Cardiac septum (tissue), 1 donor: ENCODE measurements around the gene IMP3. TPM values are rescaled to one million over a fixed set of nuclear protein-coding genes. Genes with fewer than 3 reads are reported as not detected.
"Not testable (repeated sequence)": the region's sequence is repeated elsewhere in the genome, so short reads cannot be mapped to it uniquely, and the experiment has no call there.

Experiments used
- DNase-seq: peaks from one replicate; pipeline ENCODE4 v3.0.0-alpha.2; 2020; ENCODE audit warnings: low spot score
- intact Hi-C: fragments of 100-400 bp; cut with DNase I; formaldehyde crosslinking; loops from one replicate; pipeline ENCODE4 v1.14.0; 2022
- total RNA-seq: library from RNA; stranded (reverse); fragmentation: NEBNext Ultra II Directional; extraction: Animal tissue kit (Norgen Biotek cat#: 25700); gene quantifications from one replicate; pipeline ENCODE4 v1.2.1, GENCODE V29; 2021
- donor health status: DM: no; HTN: no; CAD: no.

The IMP3 gene
- total RNA-seq, 1 donor from 2014 or later, result 30.0 TPM

DNA sequence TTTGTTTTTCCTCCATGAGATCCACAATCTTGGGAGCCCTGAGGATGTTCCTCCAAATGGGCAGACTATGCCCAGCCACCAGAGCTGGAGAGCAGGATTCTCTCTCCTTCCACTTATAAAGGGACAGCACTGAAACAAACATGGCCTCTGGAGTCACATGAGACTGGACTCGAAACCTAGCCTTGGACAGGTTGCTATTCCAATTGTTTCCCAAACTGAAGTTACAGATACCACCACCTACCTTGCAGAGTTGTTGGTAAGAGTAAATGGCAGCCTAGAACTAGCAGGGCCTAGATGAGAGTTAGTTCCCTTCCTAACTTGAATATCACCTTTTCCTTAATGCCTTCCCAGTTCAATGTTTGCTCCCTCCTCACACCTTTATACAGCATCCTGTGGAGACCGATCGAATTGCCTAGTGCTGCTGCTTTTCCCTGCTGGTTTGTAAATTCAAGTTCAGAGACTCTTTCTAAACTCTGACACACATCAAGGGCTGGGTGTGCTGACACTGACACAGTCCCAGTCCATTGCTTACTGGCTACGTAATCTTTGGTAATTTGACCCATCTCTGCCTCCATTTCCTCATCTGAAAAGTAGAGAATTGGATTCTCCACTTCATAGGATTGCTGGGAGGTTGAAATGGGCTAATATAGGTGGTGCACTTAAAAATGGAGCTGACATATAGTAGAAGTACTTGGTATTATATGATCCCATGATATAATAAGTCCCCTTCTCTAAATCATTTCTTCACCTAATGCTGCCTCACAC lies 2.6 kb downstream of the IMP3 start:
- intact Hi-C loops, result loop anchor here (2.0 kb wide), 1 partner anchor 47 kb away; no protein-coding TSS in a partner anchor
- no peak for DNase-seq

DNA sequence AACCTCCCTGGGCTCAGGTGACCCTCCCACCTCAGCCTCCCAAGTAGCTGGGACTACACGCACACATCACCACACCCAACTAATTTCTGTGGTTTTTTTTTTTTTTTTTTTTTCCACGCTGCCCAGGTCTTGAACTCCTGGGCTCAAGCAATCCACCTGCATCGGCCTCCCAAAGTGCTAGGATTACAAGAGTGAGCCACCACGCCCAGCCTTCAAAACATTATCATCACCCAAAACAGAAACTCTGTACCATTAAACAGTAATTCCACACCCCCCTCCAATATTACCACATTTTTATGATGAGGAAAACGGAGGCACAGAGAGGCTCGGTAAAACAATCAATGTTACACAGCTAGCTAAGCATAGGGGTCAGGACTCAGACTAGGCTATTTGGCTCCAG lies 4.0 kb downstream of the IMP3 start:
- no peak for DNase-seq
- intact Hi-C loops, result no loop called here

DNA sequence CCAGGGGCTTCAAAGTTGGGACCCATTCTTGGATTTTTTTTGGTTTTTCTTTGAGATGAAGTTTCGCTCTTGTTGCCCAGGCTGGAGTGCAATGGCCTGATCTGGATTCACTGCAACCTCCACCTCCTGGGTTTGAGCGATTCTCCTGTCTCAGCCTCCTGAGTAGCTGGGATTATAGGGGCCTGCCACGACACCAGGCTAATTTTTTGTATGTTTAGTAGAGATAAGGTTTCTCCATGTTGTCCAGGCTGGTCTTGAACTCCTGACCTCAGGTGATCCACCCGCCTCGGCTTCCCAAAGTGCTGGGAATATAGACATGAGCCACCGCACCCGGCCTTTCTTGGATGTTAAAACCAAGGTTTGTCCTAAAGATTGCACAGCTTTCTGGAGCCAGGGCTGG lies 6.1 kb downstream of the IMP3 start:
- intact Hi-C loops, DNase-seq: not testable (repeated sequence)

DNA sequence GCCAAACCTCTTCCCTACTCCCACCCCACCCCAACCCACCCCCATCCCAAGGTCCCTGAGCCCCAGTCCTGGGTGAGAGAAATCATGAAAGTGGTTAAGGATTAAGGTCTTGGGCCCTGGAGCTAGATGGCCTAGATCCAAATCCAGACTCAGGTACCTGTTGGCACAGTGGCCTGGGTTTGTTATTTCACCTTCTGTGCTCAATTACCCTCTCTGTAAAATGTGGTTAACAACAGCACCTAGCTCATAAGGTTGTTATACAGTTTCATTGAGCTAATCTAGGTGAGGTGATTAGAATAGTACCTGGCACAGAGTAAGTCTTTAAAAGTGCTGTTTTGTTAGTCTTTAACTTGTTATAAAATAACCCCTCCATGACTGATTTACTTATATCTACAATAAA lies 8.1 kb downstream of the IMP3 start:
- intact Hi-C loops, result no loop called here
- no peak for DNase-seq

DNA sequence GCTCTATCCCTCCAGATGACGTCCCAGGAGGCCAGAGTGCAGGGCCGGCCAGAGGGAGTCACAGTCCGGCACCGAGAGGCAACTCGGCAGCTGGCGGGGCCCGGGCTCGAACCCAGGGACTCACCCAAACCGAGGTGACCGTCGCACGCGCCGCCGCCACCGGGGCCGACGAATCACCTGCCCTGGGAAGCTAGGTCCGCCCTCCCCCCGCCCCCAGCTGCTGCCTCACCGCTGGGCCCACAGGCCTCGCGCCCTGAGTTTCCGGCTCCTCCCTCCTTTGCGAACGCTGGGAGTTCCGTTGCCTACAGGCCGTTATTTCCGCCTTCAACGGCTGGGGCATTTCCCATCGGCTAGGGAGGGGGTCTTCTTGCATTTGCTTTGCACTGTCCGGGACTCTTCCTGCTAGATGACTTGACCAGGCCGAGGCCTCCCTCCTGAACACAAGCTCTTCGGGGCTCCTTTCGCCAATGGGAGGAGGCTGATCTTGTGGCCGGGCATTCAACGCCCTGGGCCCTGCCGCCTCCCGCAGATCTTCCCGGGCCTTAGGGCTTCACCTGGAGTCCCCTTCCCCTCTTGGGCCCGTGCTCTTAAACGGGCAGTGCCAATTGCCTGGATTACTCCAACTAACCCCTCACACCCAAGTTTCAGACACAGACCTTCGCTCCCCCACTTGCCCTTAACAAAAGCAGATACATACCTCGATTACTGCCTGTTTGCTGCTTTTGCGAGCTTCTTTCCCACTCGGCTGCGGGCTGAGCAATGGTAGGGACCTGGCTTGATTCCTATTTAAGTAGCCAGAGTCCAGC lies 14.3 kb downstream of the IMP3 start, which contains the start of gene SNUPN:
SNUPN (minus strand) TSS at position 184 of the 806 bp plus-strand sequence. CDS start 4,674 bp downstream, outside the sequence.
- intact Hi-C loops, result loop anchor here (1.0 to 5.0 kb wide), 4 partner anchors 15 to 257 kb away; partner anchors contain the start of genes IMP3, MAN2C1 and SIN3A
- peak; percentile 98 for DNase-seq

DNA sequence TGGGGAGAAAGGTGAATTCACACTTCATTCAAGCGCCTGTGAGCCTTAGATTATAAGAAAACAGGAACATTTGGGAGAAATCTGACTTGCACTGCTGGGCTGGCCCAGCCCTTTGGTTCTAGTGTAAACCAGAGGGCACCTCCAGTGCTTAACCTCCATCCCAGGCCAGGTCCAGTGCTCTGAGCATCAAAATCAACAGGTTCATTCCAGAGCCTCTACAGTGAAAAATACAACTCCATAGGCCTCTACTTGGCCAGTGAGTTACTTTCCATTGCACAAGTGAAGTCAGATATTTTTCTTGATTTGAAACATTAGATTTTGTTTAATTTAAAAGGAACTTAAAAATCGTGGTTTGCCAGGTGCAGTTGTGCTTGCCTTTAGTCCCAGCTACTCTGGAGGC lies 17.5 kb downstream of the IMP3 start:
- no peak for DNase-seq
- intact Hi-C loops, result no loop called here

DNA sequence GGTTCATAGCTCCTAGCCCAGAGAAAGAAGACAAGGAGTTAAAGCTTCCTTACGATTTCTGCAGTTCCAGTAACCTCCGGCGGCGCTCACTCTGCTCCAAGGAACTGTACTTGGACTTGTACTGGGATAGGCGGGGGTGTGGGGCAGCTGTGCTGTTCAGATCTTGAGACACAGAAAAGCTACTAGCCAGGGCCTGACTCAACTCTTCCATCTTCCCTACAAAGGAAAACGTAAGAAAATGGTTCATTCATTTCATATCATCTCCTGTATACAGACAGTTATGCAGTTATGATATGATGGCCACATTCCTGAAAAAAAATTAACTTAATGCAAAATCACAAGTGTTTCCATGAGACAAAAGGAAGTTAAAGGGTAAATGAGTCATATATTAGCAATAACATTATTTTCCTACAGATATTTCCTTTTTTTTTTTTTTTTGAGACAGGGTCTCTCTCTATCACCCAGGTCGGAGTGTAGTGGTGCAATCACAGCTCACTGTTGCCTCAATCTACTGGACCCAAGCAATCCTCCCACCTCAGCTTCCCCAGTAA lies 19.1 kb downstream of the IMP3 start:
- intact Hi-C loops, result no loop called here

DNA sequence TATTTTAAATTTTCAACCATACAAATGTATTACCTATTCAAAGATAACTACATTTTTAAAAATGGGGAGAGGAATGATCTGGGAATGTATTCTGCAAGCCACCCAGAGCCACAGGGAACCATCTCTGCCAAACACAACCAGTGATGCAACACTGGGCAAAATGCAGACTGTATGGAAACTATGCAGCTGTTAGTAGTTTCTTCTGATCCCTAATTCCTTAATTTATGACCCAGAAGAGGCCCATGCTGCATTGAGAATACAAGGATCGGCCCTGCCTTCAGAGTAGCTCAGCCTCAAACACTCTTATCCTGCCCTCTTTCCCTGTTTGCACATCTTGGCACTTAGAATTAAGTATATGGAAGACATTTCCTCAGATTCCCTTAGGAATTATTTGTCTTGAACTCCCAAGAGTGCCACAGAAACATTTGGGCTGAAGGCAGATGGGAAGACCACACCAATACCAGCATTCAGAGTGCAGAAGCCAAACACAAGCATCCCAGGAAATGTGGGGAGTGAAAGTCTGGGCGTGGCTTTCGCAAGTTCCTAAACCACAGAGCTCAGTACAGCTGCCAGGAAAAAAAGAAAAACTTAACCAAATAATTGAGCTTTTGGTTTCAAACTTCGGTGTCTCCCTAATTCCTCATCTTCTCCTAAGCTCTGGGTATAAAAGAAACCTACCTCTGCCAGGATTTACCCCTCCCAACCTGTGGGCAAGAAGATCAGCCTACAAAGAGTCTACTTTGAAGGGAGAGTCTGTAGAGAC lies 19.8 kb downstream of the IMP3 start:
- intact Hi-C loops, result no loop called here
- DNase-seq, result no peak

More for the DNA sequence above, 19.1 kb downstream of the IMP3 start:
- peak; percentile 79 for DNase-seq

DNA sequence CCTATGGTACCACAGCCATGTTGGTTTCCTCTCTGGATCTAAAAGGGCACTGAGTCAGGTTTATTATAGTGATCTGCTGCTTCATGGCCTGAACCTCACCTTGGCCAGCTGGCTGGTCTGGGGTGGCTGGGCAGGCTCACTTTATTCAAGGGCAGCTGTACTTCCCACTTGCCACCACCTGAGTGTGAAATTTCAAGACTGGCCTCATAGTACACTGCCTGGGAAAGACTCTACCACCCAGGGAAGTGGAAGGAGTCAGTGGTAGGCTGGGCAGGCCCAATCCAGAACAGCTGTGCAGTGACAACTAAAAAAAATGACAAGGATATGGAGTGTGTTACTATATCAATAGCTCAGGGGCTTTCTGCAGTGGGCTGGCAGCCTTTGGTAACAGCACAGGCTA lies 23.3 kb downstream of the IMP3 start:
- no peak for DNase-seq
- intact Hi-C loops, result no loop called here

DNA sequence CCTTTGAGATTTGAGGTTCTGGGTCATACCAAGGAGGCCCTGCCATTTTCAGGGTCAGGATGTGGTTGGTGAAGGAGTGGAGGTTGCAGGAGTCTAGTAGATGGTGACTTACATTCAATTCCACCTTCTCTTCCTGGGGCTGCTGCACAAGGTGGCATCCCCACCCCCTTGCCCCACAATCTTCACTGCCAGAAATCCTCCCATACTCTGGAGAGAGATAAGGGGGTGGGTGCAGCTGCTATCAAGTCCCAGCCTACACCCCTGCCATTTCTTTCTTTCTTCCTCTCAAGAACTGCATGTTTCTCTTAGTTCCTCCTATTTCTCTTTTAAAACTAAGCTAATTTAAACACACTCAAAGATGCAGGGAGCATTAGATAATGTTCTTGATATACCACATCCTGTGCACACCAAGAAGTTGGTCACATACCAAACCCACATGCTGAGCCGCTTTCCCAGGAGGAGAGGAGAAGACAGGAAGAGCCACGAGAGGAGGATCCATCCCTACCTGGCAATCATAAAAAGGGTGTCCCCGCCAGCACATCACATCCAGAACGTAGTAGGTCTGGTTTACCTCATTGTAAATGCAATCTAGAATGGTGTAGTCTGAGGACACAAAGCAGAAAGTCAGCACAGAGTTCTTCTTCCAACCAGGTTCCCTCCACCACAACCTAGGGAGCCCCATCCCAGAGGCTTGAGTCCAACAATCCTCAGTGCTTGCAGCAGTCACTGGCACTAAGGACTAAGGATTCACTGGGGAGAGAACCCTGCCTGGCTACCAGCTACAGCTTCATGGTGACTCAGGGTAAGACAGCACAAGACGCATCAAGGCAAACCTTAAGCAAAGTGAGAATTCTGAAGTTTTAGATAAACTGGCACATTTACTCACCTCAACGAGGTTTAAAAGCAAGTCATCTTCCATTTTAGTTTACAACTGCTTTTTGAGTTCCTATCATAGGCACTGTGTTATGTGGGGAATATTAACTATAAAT lies 33.0 kb downstream of the IMP3 start:
- no peak for DNase-seq
- intact Hi-C loops, result no loop called here

DNA sequence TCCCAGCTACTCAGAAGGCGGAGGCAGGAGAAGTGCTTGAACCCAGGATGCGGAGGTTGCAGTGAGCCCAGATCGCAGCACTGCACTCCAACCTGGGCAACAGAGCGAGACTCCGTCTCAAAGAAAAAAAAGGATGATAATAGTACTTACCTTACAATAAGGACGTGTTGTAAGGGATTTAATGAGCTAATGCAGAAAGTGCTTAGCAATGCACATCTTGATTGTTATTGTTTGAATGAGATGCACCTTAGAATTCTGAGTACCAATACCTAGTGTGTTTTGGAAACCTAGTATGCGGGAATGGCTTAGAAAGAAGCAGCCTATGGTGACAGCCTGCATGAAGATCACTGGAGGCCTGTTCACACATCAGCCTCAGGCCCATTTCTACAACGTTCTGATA lies 34.0 kb downstream of the IMP3 start:
- DNase-seq, result no peak
- intact Hi-C loops, result no loop called here

DNA sequence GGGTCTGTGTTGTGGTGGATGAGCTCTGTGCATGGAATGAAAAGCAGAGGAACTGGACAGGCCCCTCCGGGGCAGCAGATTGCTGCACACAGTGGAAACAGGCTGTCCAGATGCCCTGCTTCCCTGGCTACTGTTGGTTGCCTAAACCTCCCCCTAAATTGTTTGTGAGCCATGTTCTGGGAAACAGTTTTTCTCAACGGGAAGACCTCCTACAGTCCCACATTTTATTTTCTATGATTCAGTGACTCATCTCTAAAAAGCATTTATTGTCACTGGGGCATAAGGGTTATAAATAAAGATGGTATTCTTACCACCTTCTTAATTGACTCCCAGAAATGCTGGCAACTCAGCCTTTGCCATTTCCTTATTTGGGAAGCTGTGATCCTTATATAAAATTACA lies 40.6 kb downstream of the IMP3 start:
- no peak for DNase-seq
- intact Hi-C loops, result no loop called here

DNA sequence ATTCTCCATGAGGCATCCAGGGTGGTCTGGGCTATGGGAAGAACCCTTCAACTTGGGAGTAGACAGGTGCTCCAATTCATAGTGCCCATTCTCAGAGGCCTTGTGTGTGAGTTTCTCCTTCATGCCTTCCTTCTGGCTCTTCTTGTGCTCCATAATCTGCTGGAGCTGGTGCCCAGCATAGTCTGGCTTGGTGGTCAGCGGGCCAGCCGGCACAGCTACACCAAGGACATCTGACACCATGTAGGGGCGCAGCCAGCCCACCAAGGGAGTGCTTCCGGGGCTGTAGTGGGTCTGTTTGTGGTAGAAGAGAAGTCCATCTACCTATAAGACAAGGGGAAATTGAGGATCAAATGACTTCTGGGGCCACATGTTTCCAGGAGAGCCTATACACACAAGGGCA lies 41.7 kb downstream of the IMP3 start:
- intact Hi-C loops, result no loop called here
- no peak for DNase-seq

DNA sequence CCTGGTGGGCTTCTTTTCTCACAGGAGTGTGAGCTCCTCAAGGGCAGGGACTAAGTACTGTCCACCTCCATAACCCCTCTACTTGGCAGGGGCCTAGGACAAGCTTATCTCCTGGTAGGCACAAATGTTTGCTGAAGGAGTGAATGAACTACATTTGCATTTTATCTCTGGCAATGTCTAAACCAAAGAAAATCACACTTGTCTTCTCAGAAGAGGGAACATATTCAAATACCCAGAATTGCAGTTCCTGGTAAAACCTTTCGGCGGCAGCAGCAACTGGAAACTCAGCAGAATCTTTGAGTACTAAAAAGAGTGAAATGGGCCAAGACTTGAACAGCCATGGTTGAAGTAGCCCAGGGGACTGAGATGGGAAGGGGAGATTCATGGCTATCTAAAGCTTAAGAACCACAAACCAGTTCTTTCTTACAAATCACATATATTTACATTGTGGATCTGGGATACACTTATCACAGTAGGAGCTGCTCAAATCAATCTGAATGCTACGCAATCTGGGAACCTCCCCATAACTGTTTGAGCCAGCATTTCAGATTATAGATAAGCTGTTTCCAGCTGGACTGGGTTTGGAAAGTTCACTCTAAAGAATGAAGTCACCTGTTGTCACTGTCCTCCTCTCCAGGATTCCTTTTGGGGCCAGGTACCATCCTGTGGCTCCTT lies 42.2 kb downstream of the IMP3 start:
- no peak for DNase-seq
- intact Hi-C loops, result no loop called here

DNA sequence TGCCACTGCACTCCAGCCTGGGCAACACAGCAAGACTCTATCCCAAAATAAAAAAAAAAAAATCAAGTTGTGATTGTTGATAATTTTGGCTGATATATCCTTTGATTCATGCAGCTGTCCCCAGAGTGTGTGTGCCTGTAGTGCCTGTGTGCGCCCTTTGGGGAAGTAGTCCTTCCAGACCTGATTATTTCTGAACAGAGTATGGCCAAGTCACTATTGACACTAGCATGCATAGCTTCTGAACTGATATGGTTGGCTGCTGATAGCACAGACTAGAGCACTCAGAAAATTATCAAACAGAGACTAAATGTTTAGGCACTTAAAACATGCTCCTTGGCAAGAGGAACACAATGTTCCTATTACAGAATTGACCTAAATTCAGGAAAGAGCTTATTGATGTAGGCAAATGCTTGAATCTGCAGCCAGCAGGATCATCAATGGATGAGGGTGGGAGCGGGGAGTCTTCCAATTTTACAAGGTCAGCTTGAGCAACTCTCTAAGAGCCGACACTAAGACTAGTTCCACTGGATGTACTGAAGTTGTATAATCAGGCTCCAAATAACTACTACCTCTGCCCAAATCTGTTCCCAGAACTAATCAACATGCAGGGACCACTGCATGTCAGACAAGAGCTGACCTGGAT lies 43.2 kb downstream of the IMP3 start:
- intact Hi-C loops, result no loop called here
- DNase-seq, result no peak

DNA sequence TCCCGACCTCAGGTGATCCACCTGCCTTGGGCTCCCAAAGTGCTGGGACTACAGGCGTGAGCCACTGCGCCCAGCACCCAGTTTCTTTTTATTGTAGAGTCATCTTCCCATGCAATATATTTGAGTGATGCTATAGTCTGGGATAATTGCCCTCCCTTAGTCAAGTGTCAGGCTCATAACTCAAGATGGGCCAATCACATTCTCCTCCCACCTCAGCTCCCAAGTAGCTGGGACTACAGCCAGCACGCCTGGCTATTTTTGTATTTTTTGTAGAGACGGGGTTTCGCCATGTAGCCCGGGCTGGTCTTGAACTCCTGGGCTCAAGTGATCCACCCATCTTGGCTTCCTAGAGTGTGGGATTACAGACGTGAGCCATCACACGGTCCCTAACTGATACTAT lies 45.7 kb downstream of the IMP3 start:
- intact Hi-C loops, result no loop called here
- DNase-seq, result no peak

DNA sequence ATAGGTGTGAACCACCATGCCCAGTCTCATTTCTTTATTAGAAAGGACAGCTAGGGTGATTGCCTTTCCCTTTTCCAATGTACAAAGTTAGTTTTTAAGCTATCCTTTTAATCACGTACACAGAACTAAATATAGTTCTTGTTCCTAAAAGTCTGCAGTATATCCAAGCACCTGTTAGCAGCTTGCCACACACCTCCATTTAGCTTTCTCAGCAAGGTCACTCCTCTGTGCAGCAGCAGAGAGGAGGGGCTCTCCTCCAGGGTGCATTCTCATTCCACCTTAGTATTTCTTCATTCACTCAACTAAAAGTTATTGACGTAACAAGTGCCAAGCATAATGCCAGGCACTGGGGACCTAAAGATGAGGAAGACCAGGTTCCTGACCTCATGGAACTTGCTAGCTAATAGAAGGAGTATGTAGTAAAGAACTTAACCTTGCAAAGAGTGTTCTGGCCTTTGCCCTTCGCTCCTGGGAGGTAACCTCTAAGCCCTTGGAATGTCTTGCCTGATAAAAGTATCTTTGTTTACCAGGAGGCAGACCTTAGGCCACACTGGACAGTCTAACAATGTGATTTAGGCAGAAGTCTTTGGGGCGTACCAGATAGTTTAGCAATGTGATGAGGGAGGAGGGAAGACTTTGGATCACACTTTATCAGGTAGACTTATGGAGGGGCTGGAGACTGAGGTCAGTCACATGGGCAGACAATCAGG lies 48.2 kb downstream of the IMP3 start:
- intact Hi-C loops, result no loop called here
- no peak for DNase-seq
